Calu3 (cell line): ENCODE results near the gene EPAS1. TPM values are rescaled to one million over a fixed set of nuclear protein-coding genes. Genes with fewer than 3 reads are reported as not detected.
A peak's percentile ranks its signal among the peaks of the same experiment; 100 is the strongest.

Source experiments
- BruUV-seq: library from RNA; stranded (reverse); fragments of 400-500 nt; replicated peaks from 2 replicates; lab custom pipeline; 2021; lab: Mats Ljungman, UMichigan
- CTCF ChIA-PET: fragments of 300-600 bp; sonication (Branson Sonifier 250); formaldehyde crosslinking; loops from one replicate; lab custom pipeline; 2022; ENCODE audit warnings: antibody characterized with exemption; lab: Charles Lee
- DNase-seq: peaks from one replicate; pipeline ENCODE4 v3.0.0; 2022
- H3K27ac Mint-ChIP-seq: one replicate; pipeline ENCODE4 v1.8.0; 2022; ENCODE audit warnings: mixed read lengths; ENCODE audit not compliant: unreplicated experiment
- H3K27me3 Mint-ChIP-seq: one replicate; pipeline ENCODE4 v1.8.0; 2022; ENCODE audit warnings: mixed read lengths; ENCODE audit not compliant: unreplicated experiment
- H3K36me3 Mint-ChIP-seq: one replicate; pipeline ENCODE4 v1.8.0; 2022; ENCODE audit warnings: mild to moderate bottlenecking, moderate library complexity, mixed read lengths; ENCODE audit not compliant: insufficient read depth, unreplicated experiment
- H3K4me1 Mint-ChIP-seq: one replicate; pipeline ENCODE4 v1.8.0; 2022; ENCODE audit warnings: mild to moderate bottlenecking, low read depth, mixed read lengths; ENCODE audit not compliant: unreplicated experiment
- H3K4me3 Mint-ChIP-seq: one replicate; pipeline ENCODE4 v1.8.0; 2022; ENCODE audit warnings: mild to moderate bottlenecking, low read depth, moderate library complexity, mixed read lengths; ENCODE audit not compliant: unreplicated experiment
- H3K9me3 Mint-ChIP-seq: one replicate; pipeline ENCODE4 v1.8.0; 2022; ENCODE audit warnings: low read depth, mixed read lengths; ENCODE audit not compliant: unreplicated experiment
- CTCF ChIP-seq: fragments of 200-600 bp; IDR thresholded peaks from one replicate; pipeline ENCODE4 v1.8.0; 2022; ENCODE audit warnings: antibody characterized with exemption; ENCODE audit not compliant: unreplicated experiment
- intact Hi-C: fragments of 100-400 bp; cut with micrococcal nuclease; formaldehyde crosslinking; loops from one replicate; pipeline ENCODE4 v1.10.0; 2022; ENCODE audit not compliant: unreplicated experiment
- total RNA-seq: library from RNA; stranded (reverse); gene quantifications from 2 replicates; pipeline ENCODE4 v1.2.3, GENCODE V29; 2022

Gene EPAS1
- total RNA-seq, 1 experiment from 2014 or later, result 18.5 TPM

- H3K36me3 Mint-ChIP-seq, result no peaks in the 10 kb centered on the region
- peaks cover 16% of the 10 kb centered on the region for H3K27me3 Mint-ChIP-seq
- DNase-seq, result no peak
- H3K9me3 Mint-ChIP-seq, result no peaks in the 10 kb centered on the region
- no TSS peak for BruUV-seq
- CTCF ChIA-PET, result interaction anchor here (0.9 kb wide), 1 partner anchor 89 kb away, joined by 3 read pairs; no protein-coding TSS in a partner anchor
- no peak for TF ChIP-seq CTCF
- H3K4me3 Mint-ChIP-seq, result no peak overlapping the region
- H3K4me1 Mint-ChIP-seq, result peaks cover 9% of the 10 kb centered on the region
- H3K27ac Mint-ChIP-seq, result peak overlapping the region; percentile 16
- intact Hi-C loops, result no loop called here
Measured at GRCh38 chr2:46276642-46277041, 20.6 kb upstream of the EPAS1 start.

GRCh38 chr2:46277431-46278190, 19.6 kb upstream of the EPAS1 start:
- Mint-ChIP-seq H3K4me1 (peaks cover 9% of the 10 kb centered on the region), H3K36me3 (no peaks in the 10 kb centered on the region), H3K9me3 (no peaks in the 10 kb centered on the region), H3K27me3 (peaks cover 16% of the 10 kb centered on the region), H3K4me3 (no peak overlapping the region), H3K27ac (peak overlapping the region; percentile 16)
- no TSS peak for BruUV-seq
- TF ChIP-seq CTCF, result no peak
- intact Hi-C loops, result no loop called here
- CTCF ChIA-PET, result no interaction called here
- DNase-seq, result no peak

DNA sequence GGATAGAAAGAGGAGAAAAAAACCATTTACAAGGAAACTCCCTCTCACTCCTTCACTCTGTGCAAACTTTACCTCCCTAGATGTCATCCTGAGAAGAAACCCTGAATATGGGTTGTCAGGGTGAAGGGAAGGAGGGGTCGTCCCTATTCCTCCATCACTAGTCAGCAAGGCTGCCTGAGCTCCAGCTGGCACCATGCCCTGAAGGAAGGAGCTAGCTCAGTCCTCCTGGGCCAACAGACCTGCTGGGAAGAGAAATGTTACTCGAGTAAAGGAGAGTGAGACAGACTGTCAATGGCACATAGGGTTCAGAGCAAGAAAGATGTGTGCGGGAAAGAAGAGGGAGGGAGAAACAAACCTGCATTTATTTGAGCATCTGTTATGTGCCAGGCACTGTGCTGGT, 18.3 kb upstream of the EPAS1 start:
- CTCF ChIA-PET, result no interaction called here
- no TSS peak for BruUV-seq
- peaks cover 17% of the 10 kb centered on the region for H3K4me1 Mint-ChIP-seq
- no peak for DNase-seq
- no peak overlapping the region for H3K4me3 Mint-ChIP-seq
- H3K9me3 Mint-ChIP-seq, result no peaks in the 10 kb centered on the region
- no peaks in the 10 kb centered on the region for H3K36me3 Mint-ChIP-seq
- no peak for TF ChIP-seq CTCF
- H3K27me3 Mint-ChIP-seq, result peaks cover 16% of the 10 kb centered on the region
- no peak overlapping the region for H3K27ac Mint-ChIP-seq
- intact Hi-C loops, result no loop called here

- Mint-ChIP-seq H3K4me3 (no peak overlapping the region), H3K27me3 (peaks cover 16% of the 10 kb centered on the region), H3K27ac (no peak overlapping the region), H3K9me3 (no peaks in the 10 kb centered on the region), H3K4me1 (peaks cover 31% of the 10 kb centered on the region), H3K36me3 (peaks cover 9% of the 10 kb centered on the region)
- no peak for DNase-seq
- BruUV-seq, result no TSS peak
- intact Hi-C loops, result no loop called here
- TF ChIP-seq CTCF, result no peak
- CTCF ChIA-PET, result no interaction called here
Measured at GRCh38 chr2:46281939-46282338, 15.3 kb upstream of the EPAS1 start.
